PFSK-1 (cell line): ENCODE data around the gene RTL3.

Experiments used
- POLR2AphosphoS5 ChIP-seq: IDR thresholded peaks from 2 replicates; pipeline ENCODE4 v1.6.1; 2012; ENCODE audit warnings: low read depth, mild to moderate bottlenecking, control low read depth, low read length, moderate library complexity
- TAF1 ChIP-seq: IDR thresholded peaks from 2 replicates; pipeline ENCODE4 v1.6.1; 2012; ENCODE audit warnings: low read length, control low read depth, borderline replicate concordance; ENCODE audit not compliant: insufficient read depth

DNA sequence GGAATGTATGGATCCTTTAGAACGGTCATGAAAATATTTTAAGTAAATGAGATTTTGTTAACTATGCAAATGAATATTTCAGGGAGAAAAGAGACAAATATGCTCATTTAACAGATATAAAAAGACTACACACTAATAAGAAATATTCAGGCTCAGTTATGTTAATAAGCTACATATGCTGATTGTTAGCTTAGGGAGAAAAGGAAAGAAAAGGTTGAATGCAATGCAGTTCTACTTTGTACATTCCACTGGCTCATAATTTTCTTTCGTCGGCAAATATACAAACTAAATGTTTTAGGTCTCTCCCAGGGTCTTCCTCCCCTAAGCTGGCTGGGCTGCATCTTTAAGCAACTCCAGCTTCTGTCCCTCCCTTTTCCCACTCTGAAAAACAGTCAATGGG lies 2.7 kb upstream of the RTL3 start:
- TF ChIP-seq TAF1 (no peak), POLR2AphosphoS5 (no peak)
